Gastroesophageal sphincter (tissue), 3 donors: Measurements from ENCODE around the gene RIT1.

Experiments used
- POLR2A ChIP-seq, 2 donors: fragments of 450-650 bp; IDR thresholded peaks; one replicate each; pipeline ENCODE4 v1.6.1; 2017; ENCODE audit warnings: antibody characterized with exemption in 2 of 2, mild to moderate bottlenecking in 2 of 2, moderate library complexity in 1 of 2
- POLR2AphosphoS5 ChIP-seq: sonication (generic); formaldehyde crosslinking; IDR thresholded peaks from one replicate; pipeline ENCODE4 v1.6.1; 2017; ENCODE audit warnings: antibody characterized with exemption
- TF ChIP-seq, protein P1 (sequence below), 4 experiments: fragments of 200-600 bp in 2 of 4; fragments of 450-650 bp in 2 of 4; sonication (generic) in 1 of 4; IDR thresholded peaks; one replicate each; pipeline ENCODE4 v1.5.1; 2017 to 2019; ENCODE audit warnings: antibody characterized with exemption in 4 of 4, mild to moderate bottlenecking in 2 of 4, moderate library complexity in 2 of 4

DNA sequence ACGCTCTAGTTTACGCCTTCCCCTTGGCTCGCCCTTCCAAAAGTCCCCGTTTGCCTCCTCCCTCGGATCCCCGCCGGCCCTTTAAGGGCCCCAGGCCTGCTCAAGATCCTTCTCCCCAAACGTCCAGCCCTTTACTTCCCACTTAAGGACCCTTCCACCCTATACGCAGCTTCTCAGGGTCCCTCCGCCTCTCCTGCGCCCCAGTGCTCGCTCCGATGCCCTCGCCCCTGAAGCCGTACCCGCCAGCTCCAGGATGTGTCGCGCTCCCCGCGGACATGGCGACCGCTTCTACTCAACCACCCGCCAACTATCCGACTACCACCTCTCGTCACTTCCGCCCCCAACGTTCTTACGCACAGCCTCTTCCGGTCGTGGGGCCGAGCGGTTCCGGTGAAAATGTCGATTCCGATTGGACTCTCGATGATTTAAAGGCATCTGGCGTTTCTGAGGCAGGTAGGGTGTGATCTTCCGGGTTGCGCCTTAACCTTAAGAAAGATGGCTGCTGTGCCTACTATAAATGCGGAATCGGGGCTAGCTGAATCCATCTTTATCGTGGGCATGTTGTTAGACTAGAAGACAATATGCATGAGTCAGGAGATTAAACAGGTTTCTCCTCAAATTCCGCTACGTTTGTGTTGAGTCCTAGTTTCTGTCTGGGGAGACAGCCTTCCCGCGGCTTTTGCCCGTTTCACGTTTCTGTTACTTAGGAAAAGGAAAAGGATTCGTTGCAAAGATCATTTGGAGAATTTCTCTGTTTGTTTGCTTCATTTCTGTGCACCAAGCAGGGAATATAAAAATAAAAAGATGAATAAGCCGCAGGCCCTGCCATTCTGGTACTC is 23.2 kb upstream of the RIT1 start, which contains the start of gene KHDC4:
- TF ChIP-seq POLR2A (IDR thresholded peaks at IDR 0.05), result peak; percentile 96
- TF ChIP-seq, protein P1, sequence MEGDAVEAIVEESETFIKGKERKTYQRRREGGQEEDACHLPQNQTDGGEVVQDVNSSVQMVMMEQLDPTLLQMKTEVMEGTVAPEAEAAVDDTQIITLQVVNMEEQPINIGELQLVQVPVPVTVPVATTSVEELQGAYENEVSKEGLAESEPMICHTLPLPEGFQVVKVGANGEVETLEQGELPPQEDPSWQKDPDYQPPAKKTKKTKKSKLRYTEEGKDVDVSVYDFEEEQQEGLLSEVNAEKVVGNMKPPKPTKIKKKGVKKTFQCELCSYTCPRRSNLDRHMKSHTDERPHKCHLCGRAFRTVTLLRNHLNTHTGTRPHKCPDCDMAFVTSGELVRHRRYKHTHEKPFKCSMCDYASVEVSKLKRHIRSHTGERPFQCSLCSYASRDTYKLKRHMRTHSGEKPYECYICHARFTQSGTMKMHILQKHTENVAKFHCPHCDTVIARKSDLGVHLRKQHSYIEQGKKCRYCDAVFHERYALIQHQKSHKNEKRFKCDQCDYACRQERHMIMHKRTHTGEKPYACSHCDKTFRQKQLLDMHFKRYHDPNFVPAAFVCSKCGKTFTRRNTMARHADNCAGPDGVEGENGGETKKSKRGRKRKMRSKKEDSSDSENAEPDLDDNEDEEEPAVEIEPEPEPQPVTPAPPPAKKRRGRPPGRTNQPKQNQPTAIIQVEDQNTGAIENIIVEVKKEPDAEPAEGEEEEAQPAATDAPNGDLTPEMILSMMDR (IDR thresholded peaks at IDR 0.05), result peak in 2 of 4 experiments; percentile 4 to 52
- peak; percentile 100 for TF ChIP-seq POLR2AphosphoS5
